SK-N-SH (cell line): Measurements from ENCODE around the gene SDF2L1.

Source experiments
- EZH2phosphoT487 ChIP-seq: fragments of 200-600 bp; sonication (generic); IDR thresholded peaks from 2 replicates; pipeline ENCODE4 v1.6.1; 2017; ENCODE audit warnings: low read depth, mixed run types, mild to moderate bottlenecking, antibody characterized with exemption, moderate library complexity, borderline replicate concordance
- MAX ChIP-seq: IDR thresholded peaks from 2 replicates; pipeline ENCODE4 v1.4.0; 2012; ENCODE audit warnings: low read depth
- RAD21 ChIP-seq: IDR thresholded peaks from 2 replicates; pipeline ENCODE4 v1.6.1; 2012; ENCODE audit warnings: mild to moderate bottlenecking, low read length
- YY1 ChIP-seq: IDR thresholded peaks from 2 replicates; pipeline ENCODE4 v1.4.0; 2012; ENCODE audit warnings: low read depth, mild to moderate bottlenecking
- TF ChIP-seq, protein P1 (sequence below): fragments of 200-600 bp; sonication (generic); IDR thresholded peaks from 2 replicates; pipeline ENCODE4 v1.6.1; 2017; ENCODE audit warnings: antibody characterized with exemption, mild to moderate bottlenecking, moderate library complexity

DNA sequence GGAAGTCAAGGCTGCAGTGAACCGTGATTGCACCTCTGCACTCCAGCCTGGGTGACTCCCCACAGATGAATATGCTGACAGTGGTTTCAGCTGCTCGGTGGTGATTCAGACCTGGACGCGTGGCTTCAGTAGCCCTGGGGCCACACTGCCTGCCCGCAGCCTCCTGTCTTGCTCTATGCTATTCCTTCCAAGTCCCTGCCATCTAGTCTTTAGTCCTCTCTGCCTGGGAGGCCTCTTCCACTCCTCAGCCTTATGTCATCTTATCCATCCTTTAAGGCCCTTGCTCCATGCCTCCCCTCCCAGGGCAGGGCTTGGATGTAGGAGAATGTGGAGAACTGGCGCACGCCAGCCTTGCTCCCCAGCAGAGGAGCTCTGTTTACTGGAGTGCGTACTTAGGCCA, 35.3 kb upstream of the SDF2L1 start:
- no peak for TF ChIP-seq RAD21
- TF ChIP-seq, protein P1, sequence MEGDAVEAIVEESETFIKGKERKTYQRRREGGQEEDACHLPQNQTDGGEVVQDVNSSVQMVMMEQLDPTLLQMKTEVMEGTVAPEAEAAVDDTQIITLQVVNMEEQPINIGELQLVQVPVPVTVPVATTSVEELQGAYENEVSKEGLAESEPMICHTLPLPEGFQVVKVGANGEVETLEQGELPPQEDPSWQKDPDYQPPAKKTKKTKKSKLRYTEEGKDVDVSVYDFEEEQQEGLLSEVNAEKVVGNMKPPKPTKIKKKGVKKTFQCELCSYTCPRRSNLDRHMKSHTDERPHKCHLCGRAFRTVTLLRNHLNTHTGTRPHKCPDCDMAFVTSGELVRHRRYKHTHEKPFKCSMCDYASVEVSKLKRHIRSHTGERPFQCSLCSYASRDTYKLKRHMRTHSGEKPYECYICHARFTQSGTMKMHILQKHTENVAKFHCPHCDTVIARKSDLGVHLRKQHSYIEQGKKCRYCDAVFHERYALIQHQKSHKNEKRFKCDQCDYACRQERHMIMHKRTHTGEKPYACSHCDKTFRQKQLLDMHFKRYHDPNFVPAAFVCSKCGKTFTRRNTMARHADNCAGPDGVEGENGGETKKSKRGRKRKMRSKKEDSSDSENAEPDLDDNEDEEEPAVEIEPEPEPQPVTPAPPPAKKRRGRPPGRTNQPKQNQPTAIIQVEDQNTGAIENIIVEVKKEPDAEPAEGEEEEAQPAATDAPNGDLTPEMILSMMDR, result no peak
- no peak for TF ChIP-seq YY1
- no peak for TF ChIP-seq EZH2phosphoT487
- TF ChIP-seq MAX, result no peak
